ENCODE measurements around the gene SDK1. TPM values are rescaled to one million over a fixed set of nuclear protein-coding genes. Genes with fewer than 3 reads are reported as not detected.

The SDK1 gene
- total RNA-seq, 3 donors from 2014 or later (not counting 1 experiment from before 2014, with no cell fraction given): 0.05 to 0.11 TPM; not detected in 1

- no peaks in the 10 kb centered on the region for H3K9me3 Mint-ChIP-seq
- no peaks in the 10 kb centered on the region for H3K4me1 Mint-ChIP-seq
- DNase-seq (no peak), ATAC-seq (no peak)
- H3K27me3 ChIP-seq (ENCODE audit: control insufficient read depth, insufficient read depth, low read length): no peaks in the 10 kb centered on the region
- H3K36me3 Mint-ChIP-seq: no peaks in the 10 kb centered on the region
- H3K36me3 ChIP-seq (ENCODE audit: control insufficient read depth, insufficient read depth, low read length): no peaks in the 10 kb centered on the region
- H3K4me3 Mint-ChIP-seq: no peak overlapping the region
- H3K27ac ChIP-seq (ENCODE audit: low read length): no peak overlapping the region
- H3K27ac Mint-ChIP-seq: no peak overlapping the region
- WGBS (ENCODE audit: insufficient coverage): 94% methylated on average over 7 of the region's 7 CpGs
- no peak for TF ChIP-seq CTCF (IDR thresholded peaks at IDR 0.05)
- H3K9me3 ChIP-seq (ENCODE audit: control insufficient read depth, insufficient read depth, low read length): no peaks in the 10 kb centered on the region
- intact Hi-C loops (cut with micrococcal nuclease): no loop called here
- H3K4me3 ChIP-seq (ENCODE audit: low read length): no peak overlapping the region
- H3K4me1 ChIP-seq (ENCODE audit: control insufficient read depth, insufficient read depth, low read length): no peaks in the 10 kb centered on the region
- H3K27me3 Mint-ChIP-seq (ENCODE audit: low read depth in 2 of 2): no peaks in the 10 kb centered on the region
Measured at GRCh38 chr7:4218481-4218880, 917.4 kb downstream of the SDK1 start.

GRCh38 chr7:4220011-4220410 is 919.0 kb downstream of the SDK1 start:
- Mint-ChIP-seq H3K9me3 (no peaks in the 10 kb centered on the region), H3K36me3 (no peaks in the 10 kb centered on the region), H3K27ac (no peak overlapping the region), H3K4me3 (no peak overlapping the region), H3K4me1 (no peaks in the 10 kb centered on the region), H3K27me3 (ENCODE audit: low read depth in 2 of 2) (no peaks in the 10 kb centered on the region)
- no peak overlapping the region for H3K4me3 ChIP-seq (ENCODE audit: low read length)
- H3K27ac ChIP-seq (ENCODE audit: low read length): no peak overlapping the region
- no peaks in the 10 kb centered on the region for H3K9me3 ChIP-seq (ENCODE audit: control insufficient read depth, insufficient read depth, low read length)
- no peaks in the 10 kb centered on the region for H3K36me3 ChIP-seq (ENCODE audit: control insufficient read depth, insufficient read depth, low read length)
- no peak for TF ChIP-seq CTCF (IDR thresholded peaks at IDR 0.05)
- intact Hi-C loops (cut with micrococcal nuclease): no loop called here
- 95% methylated on average over 15 of the region's 15 CpGs for WGBS (ENCODE audit: insufficient coverage)
- H3K4me1 ChIP-seq (ENCODE audit: control insufficient read depth, insufficient read depth, low read length): no peaks in the 10 kb centered on the region
- no peaks in the 10 kb centered on the region for H3K27me3 ChIP-seq (ENCODE audit: control insufficient read depth, insufficient read depth, low read length)
- DNase-seq (no peak), ATAC-seq (no peak)

- Histone ChIP-seq H3K27ac (ENCODE audit: low read length) (no peak overlapping the region), H3K9me3 (ENCODE audit: control insufficient read depth, insufficient read depth, low read length) (no peaks in the 10 kb centered on the region), H3K27me3 (ENCODE audit: control insufficient read depth, insufficient read depth, low read length) (no peaks in the 10 kb centered on the region), H3K4me1 (ENCODE audit: control insufficient read depth, insufficient read depth, low read length) (no peaks in the 10 kb centered on the region), H3K4me3 (ENCODE audit: low read length) (no peak overlapping the region), H3K36me3 (ENCODE audit: control insufficient read depth, insufficient read depth, low read length) (no peaks in the 10 kb centered on the region)
- ATAC-seq (no peak), DNase-seq (no peak)
- H3K4me1 Mint-ChIP-seq: no peaks in the 10 kb centered on the region
- no peak overlapping the region for H3K4me3 Mint-ChIP-seq
- intact Hi-C loops (cut with micrococcal nuclease): no loop called here
- no peak for TF ChIP-seq CTCF (IDR thresholded peaks at IDR 0.05)
- no peak overlapping the region for H3K27ac Mint-ChIP-seq
- no peaks in the 10 kb centered on the region for H3K9me3 Mint-ChIP-seq
- H3K36me3 Mint-ChIP-seq: no peaks in the 10 kb centered on the region
- H3K27me3 Mint-ChIP-seq (ENCODE audit: low read depth in 2 of 2): no peaks in the 10 kb centered on the region
- WGBS (ENCODE audit: insufficient coverage): 95% methylated on average over 21 of the region's 21 CpGs
Measured at GRCh38 chr7:4221043-4221442, 920.0 kb downstream of the SDK1 start.

GRCh38 chr7:4222676-4223075 is 921.6 kb downstream of the SDK1 start:
- intact Hi-C loops (cut with micrococcal nuclease): no loop called here
- DNase-seq: no peak

More at GRCh38 chr7:4222676-4223075, 921.6 kb downstream of the SDK1 start:
- TF ChIP-seq CTCF (IDR thresholded peaks at IDR 0.05): no peak
- Histone ChIP-seq H3K4me1 (ENCODE audit: control insufficient read depth, insufficient read depth, low read length) (no peaks in the 10 kb centered on the region), H3K9me3 (ENCODE audit: control insufficient read depth, insufficient read depth, low read length) (no peaks in the 10 kb centered on the region), H3K27me3 (ENCODE audit: control insufficient read depth, insufficient read depth, low read length) (no peaks in the 10 kb centered on the region), H3K4me3 (ENCODE audit: low read length) (no peak overlapping the region), H3K27ac (ENCODE audit: low read length) (no peak overlapping the region), H3K36me3 (ENCODE audit: control insufficient read depth, insufficient read depth, low read length) (no peaks in the 10 kb centered on the region)
- Mint-ChIP-seq H3K4me3 (no peak overlapping the region), H3K27me3 (ENCODE audit: low read depth in 2 of 2) (no peaks in the 10 kb centered on the region), H3K27ac (no peak overlapping the region), H3K4me1 (no peaks in the 10 kb centered on the region), H3K9me3 (no peaks in the 10 kb centered on the region), H3K36me3 (no peaks in the 10 kb centered on the region)
- no peak for ATAC-seq
- WGBS (ENCODE audit: insufficient coverage): 75% methylated on average over 5 of the region's 5 CpGs
